ENCODE data around the gene CYP2A7.
"Not testable (repeated sequence)": the region's sequence is repeated elsewhere in the genome, so short reads cannot be mapped to it uniquely, and the experiment has no call there.

- not testable (repeated sequence) for TF ChIP-seq POLR2A (IDR thresholded peaks at IDR 0.05; ENCODE audit: low read length); POLR2AphosphoS2 (conservative IDR thresholded peaks at IDR 0.05; ENCODE audit: low read length); JUN (IDR thresholded peaks at IDR 0.05); CEBPB (IDR thresholded peaks at IDR 0.05); USF2 (IDR thresholded peaks at IDR 0.05); FOXS1 (CRISPR knock-in tag; IDR thresholded peaks at IDR 0.05); CTCF (IDR thresholded peaks at IDR 0.05); ZC3H11A (IDR thresholded peaks at IDR 0.05); EP300 (IDR thresholded peaks at IDR 0.05); HOXB5 (CRISPR knock-in tag; IDR thresholded peaks at IDR 0.05); RCOR1 (IDR thresholded peaks at IDR 0.05; ENCODE audit: low read depth, low read length)
- TF ChIP-seq, protein P1, sequence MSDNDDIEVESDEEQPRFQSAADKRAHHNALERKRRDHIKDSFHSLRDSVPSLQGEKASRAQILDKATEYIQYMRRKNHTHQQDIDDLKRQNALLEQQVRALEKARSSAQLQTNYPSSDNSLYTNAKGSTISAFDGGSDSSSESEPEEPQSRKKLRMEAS (IDR thresholded peaks at IDR 0.05) = not testable (repeated sequence)
Measured at GRCh38 chr19:40918303-40918702, 36.3 kb upstream of the CYP2A7 start.
